Brain pericyte (primary cell): Measurements from ENCODE around the gene PDE9A.
"Not testable (repeated sequence)": the region's sequence is repeated elsewhere in the genome, so short reads cannot be mapped to it uniquely, and the experiment has no call there.

ENCODE experiments used
- DNase-seq: peaks from one replicate; pipeline ENCODE4 v3.0.0-alpha.2; 2012; ENCODE audit warnings: low read depth, low spot score

PDE9A gene

GRCh38 chr21:42790520-42791065 is 137.2 kb downstream of the PDE9A start:
- DNase-seq, result no peak

- no peak for DNase-seq
These were observed 140.4 kb downstream of the PDE9A start for GRCh38 chr21:42793774-42794173.

- no peak for DNase-seq
These were observed 141.1 kb downstream of the PDE9A start for GRCh38 chr21:42794551-42794950.

- DNase-seq, result no peak
These were observed 143.1 kb downstream of the PDE9A start for GRCh38 chr21:42796327-42797062.

- DNase-seq, result no peak
These were observed 144.1 kb downstream of the PDE9A start for GRCh38 chr21:42797522-42797921.

GRCh38 chr21:42798106-42798505 is 144.7 kb downstream of the PDE9A start:
- no peak for DNase-seq

- DNase-seq, result no peak
These were observed 146.1 kb downstream of the PDE9A start for GRCh38 chr21:42799516-42799915.

GRCh38 chr21:42799948-42800347 is 146.5 kb downstream of the PDE9A start:
- no peak for DNase-seq

- DNase-seq, result not testable (repeated sequence)
These were observed 148.2 kb downstream of the PDE9A start for GRCh38 chr21:42801616-42802015.

- no peak for DNase-seq
These were observed 153.2 kb downstream of the PDE9A start for GRCh38 chr21:42806509-42807140.

GRCh38 chr21:42807293-42807895 is 154.0 kb downstream of the PDE9A start:
- not testable (repeated sequence) for DNase-seq

- DNase-seq, result no peak
These were observed 154.7 kb downstream of the PDE9A start for GRCh38 chr21:42807938-42808613.

- DNase-seq, result no peak
These were observed 155.8 kb downstream of the PDE9A start for GRCh38 chr21:42809171-42809570.

- no peak for DNase-seq
These were observed 156.4 kb downstream of the PDE9A start for GRCh38 chr21:42809577-42810475.

- no peak for DNase-seq
These were observed 158.5 kb downstream of the PDE9A start for GRCh38 chr21:42811960-42812359.

GRCh38 chr21:42812528-42813241 is 159.3 kb downstream of the PDE9A start:
- not testable (repeated sequence) for DNase-seq

- DNase-seq, result no peak
These were observed 161.8 kb downstream of the PDE9A start for GRCh38 chr21:42815217-42815616.

GRCh38 chr21:42818328-42818749 is 164.9 kb downstream of the PDE9A start:
- DNase-seq, result no peak

- DNase-seq, result no peak
These were observed 166.6 kb downstream of the PDE9A start for GRCh38 chr21:42819861-42820615.
